DND-41 (cell line): ENCODE results near the gene IRGC.

ENCODE experiments used
- EZH2 ChIP-seq: IDR thresholded peaks from 3 replicates; pipeline ENCODE4 v1.6.1; 2012; ENCODE audit warnings: borderline replicate concordance, low read depth, mild to moderate bottlenecking, moderate library complexity, low read length, inconsistent platforms; ENCODE audit not compliant: severe bottlenecking
- TF ChIP-seq, protein P1 (sequence below): IDR thresholded peaks from 2 replicates; pipeline ENCODE4 v1.5.1; 2012; ENCODE audit warnings: borderline replicate concordance, low read length, moderate library complexity, mild to moderate bottlenecking; ENCODE audit not compliant: poor library complexity, severe bottlenecking; ENCODE audit errors: extremely low read depth

DNA sequence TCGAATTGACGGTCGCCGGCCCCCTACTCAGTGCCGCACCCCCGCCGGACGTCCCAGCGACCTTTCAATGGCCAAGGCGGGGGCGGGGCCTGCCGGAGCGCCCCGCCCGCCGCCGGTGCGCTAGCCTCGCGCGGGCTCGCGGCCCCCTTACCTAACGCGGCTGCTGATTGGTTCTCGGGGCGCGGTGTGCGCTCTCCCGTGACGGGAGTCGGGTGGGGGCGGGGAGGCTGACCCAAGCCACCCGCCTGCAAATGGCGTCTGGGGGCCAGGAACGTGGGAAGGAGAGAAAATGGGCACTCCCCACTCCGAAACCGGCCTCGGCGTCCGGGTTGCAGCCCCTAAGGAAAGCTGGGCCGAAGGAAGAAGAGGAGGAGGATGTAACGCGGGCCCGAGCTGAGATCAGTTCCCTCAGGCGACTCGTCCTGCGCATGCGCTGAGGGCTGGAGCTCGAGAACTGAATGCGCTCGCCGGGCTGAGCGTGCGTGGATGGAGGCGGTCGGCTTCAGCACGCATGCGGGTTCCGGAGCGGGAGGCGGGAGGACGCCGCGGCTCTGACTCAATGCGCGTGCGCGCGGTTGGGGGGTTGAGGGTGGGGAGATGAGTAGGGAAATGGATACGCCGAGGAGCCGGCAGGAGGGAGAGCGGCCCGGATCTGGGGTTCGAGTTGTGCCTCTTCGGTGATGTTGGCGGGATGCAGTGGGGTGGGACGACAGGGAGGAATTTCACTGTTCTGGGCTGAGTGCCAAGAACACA, 38.8 kb downstream of the IRGC start, which contains the start of gene SMG9:
- TF ChIP-seq, protein P1, sequence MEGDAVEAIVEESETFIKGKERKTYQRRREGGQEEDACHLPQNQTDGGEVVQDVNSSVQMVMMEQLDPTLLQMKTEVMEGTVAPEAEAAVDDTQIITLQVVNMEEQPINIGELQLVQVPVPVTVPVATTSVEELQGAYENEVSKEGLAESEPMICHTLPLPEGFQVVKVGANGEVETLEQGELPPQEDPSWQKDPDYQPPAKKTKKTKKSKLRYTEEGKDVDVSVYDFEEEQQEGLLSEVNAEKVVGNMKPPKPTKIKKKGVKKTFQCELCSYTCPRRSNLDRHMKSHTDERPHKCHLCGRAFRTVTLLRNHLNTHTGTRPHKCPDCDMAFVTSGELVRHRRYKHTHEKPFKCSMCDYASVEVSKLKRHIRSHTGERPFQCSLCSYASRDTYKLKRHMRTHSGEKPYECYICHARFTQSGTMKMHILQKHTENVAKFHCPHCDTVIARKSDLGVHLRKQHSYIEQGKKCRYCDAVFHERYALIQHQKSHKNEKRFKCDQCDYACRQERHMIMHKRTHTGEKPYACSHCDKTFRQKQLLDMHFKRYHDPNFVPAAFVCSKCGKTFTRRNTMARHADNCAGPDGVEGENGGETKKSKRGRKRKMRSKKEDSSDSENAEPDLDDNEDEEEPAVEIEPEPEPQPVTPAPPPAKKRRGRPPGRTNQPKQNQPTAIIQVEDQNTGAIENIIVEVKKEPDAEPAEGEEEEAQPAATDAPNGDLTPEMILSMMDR: no peak
- TF ChIP-seq EZH2: no peak
